Measurements from ENCODE around the gene OR10V1. TPM values are rescaled to one million over a fixed set of nuclear protein-coding genes. Genes with fewer than 3 reads are reported as not detected.

The OR10V1 gene
- total and polyA plus RNA-seq, 2 experiments from 2014 or later, result not detected

DNA sequence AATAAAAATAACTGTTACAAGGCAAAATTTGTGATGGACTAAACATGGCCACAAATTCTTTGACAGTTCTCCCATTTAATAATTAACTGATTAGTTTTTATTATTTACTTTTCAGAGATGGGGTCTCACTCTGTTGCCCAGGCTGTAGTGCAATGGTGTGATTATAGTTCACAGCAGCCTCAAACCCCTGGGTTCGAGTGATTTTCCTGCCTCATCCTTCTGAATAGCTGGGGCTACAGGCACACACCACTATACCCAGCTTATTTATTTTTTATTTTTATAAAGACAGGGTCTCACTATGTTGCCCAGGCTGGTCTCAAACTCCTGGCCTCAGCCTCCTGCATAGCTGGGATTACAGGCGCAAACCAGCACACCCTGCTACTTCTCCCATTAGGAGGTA is 40.4 kb downstream of the OR10V1 start:
- Histone ChIP-seq H3K27ac (ENCODE audit: low read depth) (no peak overlapping the region), H3F3A (replicated peaks; ENCODE audit: low read depth) (no peaks in the 10 kb centered on the region), H3K4me3 (no peak overlapping the region), H3K27me3 (ENCODE audit: insufficient read depth) (no peaks in the 10 kb centered on the region), H3K9me2 (ENCODE audit: insufficient read depth) (no peaks in the 10 kb centered on the region), H3K79me2 (replicated peaks; ENCODE audit: insufficient read depth) (peaks cover 1% of the 10 kb centered on the region), H3K4me1 (ENCODE audit: insufficient read depth) (peaks cover 12% of the 10 kb centered on the region; the same call in 1 of the 2 replicates), H4K20me1 (replicated peaks; ENCODE audit: insufficient read depth) (no peaks in the 10 kb centered on the region), H3K36me3 (ENCODE audit: insufficient read depth) (no peaks in the 10 kb centered on the region), H3K4me2 (no peak overlapping the region), H2AFZ (no peak overlapping the region)
- H3K27me3 Mint-ChIP-seq (ENCODE audit: insufficient read depth, low read depth, poor library complexity), result peaks cover 5% of the 10 kb centered on the region
- ATAC-seq (no peak), DNase-seq (ENCODE audit: low spot score) (no peak)
- H3K4me1 Mint-ChIP-seq, result peaks cover 7% of the 10 kb centered on the region; the same call in 2 of the 3 replicates
- no peak overlapping the region for H3K4me3 Mint-ChIP-seq
- TF ChIP-seq NANOG (IDR thresholded peaks at IDR 0.05; ENCODE audit: borderline replicate concordance), result no peak
- TF ChIP-seq EZH2phosphoT487 (IDR thresholded peaks at IDR 0.05; ENCODE audit: unreplicated experiment), result no peak
- TF ChIP-seq ZNF114 (CRISPR knock-in tag; IDR thresholded peaks at IDR 0.05), result no peak
- H3K27ac Mint-ChIP-seq, result no peak overlapping the region
- H3K36me3 Mint-ChIP-seq (ENCODE audit: low read depth), result no peaks in the 10 kb centered on the region; the same call in 2 of the 3 replicates
- H3K9me3 Mint-ChIP-seq, result no peaks in the 10 kb centered on the region

DNA sequence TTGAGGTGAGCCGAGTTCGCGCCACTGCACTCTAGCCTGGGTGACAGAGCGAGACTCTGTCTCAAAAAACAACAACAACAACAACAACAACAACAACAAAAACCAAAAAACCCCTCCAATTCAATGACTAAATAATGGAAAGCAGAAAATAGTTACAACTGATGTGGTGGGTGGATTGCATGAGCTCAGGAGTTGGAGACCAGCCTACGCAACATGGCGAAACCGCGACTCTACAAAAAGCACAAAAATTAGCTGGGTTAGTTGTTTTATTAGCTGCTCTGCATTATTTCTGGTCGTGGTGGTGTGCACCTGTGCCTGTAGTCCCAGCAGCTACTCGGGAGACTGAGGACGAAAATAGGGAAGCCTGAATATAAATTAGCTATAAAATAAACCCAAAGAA is 42.2 kb downstream of the OR10V1 start:
- no peak overlapping the region for H3K4me3 ChIP-seq
- H3K27ac ChIP-seq (ENCODE audit: low read depth), result no peak overlapping the region
- peaks cover 17% of the 10 kb centered on the region for H3K79me2 ChIP-seq (replicated peaks; ENCODE audit: insufficient read depth)
- ATAC-seq, result no peak
- peaks cover 5% of the 10 kb centered on the region for H3K27me3 Mint-ChIP-seq (ENCODE audit: insufficient read depth, low read depth, poor library complexity)
- H2AFZ ChIP-seq, result no peak overlapping the region
- no peaks in the 10 kb centered on the region for H3K9me2 ChIP-seq (ENCODE audit: insufficient read depth)
- H3K9me3 Mint-ChIP-seq, result no peaks in the 10 kb centered on the region
- H3K27ac Mint-ChIP-seq, result no peak overlapping the region
- peaks cover 16% of the 10 kb centered on the region for H3K4me1 Mint-ChIP-seq
- TF ChIP-seq ZNF114 (CRISPR knock-in tag; IDR thresholded peaks at IDR 0.05) (no peak), STAT1 (IDR thresholded peaks at IDR 0.05; ENCODE audit: unreplicated experiment) (no peak), EZH2phosphoT487 (IDR thresholded peaks at IDR 0.05; ENCODE audit: unreplicated experiment) (no peak), POLR2AphosphoS5 (IDR thresholded peaks at IDR 0.05; ENCODE audit: low read depth) (no peak)
- TF ChIP-seq, protein P1, sequence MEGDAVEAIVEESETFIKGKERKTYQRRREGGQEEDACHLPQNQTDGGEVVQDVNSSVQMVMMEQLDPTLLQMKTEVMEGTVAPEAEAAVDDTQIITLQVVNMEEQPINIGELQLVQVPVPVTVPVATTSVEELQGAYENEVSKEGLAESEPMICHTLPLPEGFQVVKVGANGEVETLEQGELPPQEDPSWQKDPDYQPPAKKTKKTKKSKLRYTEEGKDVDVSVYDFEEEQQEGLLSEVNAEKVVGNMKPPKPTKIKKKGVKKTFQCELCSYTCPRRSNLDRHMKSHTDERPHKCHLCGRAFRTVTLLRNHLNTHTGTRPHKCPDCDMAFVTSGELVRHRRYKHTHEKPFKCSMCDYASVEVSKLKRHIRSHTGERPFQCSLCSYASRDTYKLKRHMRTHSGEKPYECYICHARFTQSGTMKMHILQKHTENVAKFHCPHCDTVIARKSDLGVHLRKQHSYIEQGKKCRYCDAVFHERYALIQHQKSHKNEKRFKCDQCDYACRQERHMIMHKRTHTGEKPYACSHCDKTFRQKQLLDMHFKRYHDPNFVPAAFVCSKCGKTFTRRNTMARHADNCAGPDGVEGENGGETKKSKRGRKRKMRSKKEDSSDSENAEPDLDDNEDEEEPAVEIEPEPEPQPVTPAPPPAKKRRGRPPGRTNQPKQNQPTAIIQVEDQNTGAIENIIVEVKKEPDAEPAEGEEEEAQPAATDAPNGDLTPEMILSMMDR (conservative IDR thresholded peaks at IDR 0.05; ENCODE audit: low read depth in 2 of 2), result no peak
- peaks cover 6% of the 10 kb centered on the region; the same call in 1 of the 2 replicates for H3K36me3 ChIP-seq (ENCODE audit: insufficient read depth)
- no peaks in the 10 kb centered on the region for H4K20me1 ChIP-seq (replicated peaks; ENCODE audit: insufficient read depth)
- H3K4me3 Mint-ChIP-seq, result no peak overlapping the region
- H3K4me1 ChIP-seq (ENCODE audit: insufficient read depth), result peaks cover 17% of the 10 kb centered on the region
- H3K36me3 Mint-ChIP-seq (ENCODE audit: low read depth), result peaks cover 9% of the 10 kb centered on the region
- no peaks in the 10 kb centered on the region for H3K27me3 ChIP-seq (ENCODE audit: insufficient read depth)
- no peak overlapping the region for H3K4me2 ChIP-seq
- H3F3A ChIP-seq (replicated peaks; ENCODE audit: low read depth), result no peaks in the 10 kb centered on the region
- DNase-seq (ENCODE audit: low spot score), result no peak

DNA sequence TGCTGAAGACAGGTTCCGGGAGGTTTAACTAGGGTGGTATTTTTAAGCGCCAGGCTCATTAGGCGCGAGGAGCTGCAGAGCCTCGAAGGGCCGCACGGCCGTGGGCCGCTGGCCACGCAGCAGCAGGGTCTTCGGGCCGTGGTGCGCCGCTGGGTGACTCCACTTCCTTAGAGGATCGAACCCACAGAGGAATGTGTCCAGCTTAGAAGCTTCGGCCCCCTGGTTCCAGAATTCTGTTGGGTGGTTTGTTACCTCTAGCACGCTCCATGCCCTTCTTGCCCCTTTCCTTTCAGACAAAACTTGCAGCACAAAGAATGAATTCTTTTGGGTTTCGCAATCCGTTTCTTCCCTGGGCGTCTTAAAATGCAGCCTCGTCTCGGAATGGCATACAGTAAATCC is 44.0 kb downstream of the OR10V1 start:
- Histone ChIP-seq H3K36me3 (ENCODE audit: insufficient read depth) (peaks cover 21% of the 10 kb centered on the region), H3K9me2 (ENCODE audit: insufficient read depth) (no peaks in the 10 kb centered on the region), H3K4me3 (peak overlapping the region; percentile 71), H4K20me1 (replicated peaks; ENCODE audit: insufficient read depth) (no peaks in the 10 kb centered on the region), H2AFZ (peak overlapping the region; percentile 82), H3K4me2 (peak overlapping the region; percentile 81), H3F3A (replicated peaks; ENCODE audit: low read depth) (no peaks in the 10 kb centered on the region), H3K79me2 (replicated peaks; ENCODE audit: insufficient read depth) (peaks cover 21% of the 10 kb centered on the region), H3K27ac (ENCODE audit: low read depth) (peak overlapping the region; percentile 99), H3K27me3 (ENCODE audit: insufficient read depth) (no peaks in the 10 kb centered on the region), H3K4me1 (ENCODE audit: insufficient read depth) (peaks cover 15% of the 10 kb centered on the region)
- peak overlapping the region; percentile 99 for H3K27ac Mint-ChIP-seq
- peaks cover 26% of the 10 kb centered on the region for H3K36me3 Mint-ChIP-seq (ENCODE audit: low read depth)
- H3K27me3 Mint-ChIP-seq (ENCODE audit: insufficient read depth, low read depth, poor library complexity), result peaks cover 5% of the 10 kb centered on the region
- DNase-seq (ENCODE audit: low spot score), result peak; percentile 63
- H3K9me3 Mint-ChIP-seq, result no peaks in the 10 kb centered on the region
- peak; percentile 18 for ATAC-seq
- peak overlapping the region; percentile 92 for H3K4me3 Mint-ChIP-seq
- peaks cover 16% of the 10 kb centered on the region for H3K4me1 Mint-ChIP-seq
- TF ChIP-seq STAT1 (IDR thresholded peaks at IDR 0.05; ENCODE audit: unreplicated experiment), result no peak
- TF ChIP-seq CREB1 (CRISPR knock-in tag; IDR thresholded peaks at IDR 0.05; ENCODE audit: low read depth), result no peak
- no peak for TF ChIP-seq EZH2phosphoT487 (IDR thresholded peaks at IDR 0.05; ENCODE audit: unreplicated experiment)
- TF ChIP-seq JUNB (IDR thresholded peaks at IDR 0.05; ENCODE audit: unreplicated experiment), result no peak
- TF ChIP-seq, protein P2, sequence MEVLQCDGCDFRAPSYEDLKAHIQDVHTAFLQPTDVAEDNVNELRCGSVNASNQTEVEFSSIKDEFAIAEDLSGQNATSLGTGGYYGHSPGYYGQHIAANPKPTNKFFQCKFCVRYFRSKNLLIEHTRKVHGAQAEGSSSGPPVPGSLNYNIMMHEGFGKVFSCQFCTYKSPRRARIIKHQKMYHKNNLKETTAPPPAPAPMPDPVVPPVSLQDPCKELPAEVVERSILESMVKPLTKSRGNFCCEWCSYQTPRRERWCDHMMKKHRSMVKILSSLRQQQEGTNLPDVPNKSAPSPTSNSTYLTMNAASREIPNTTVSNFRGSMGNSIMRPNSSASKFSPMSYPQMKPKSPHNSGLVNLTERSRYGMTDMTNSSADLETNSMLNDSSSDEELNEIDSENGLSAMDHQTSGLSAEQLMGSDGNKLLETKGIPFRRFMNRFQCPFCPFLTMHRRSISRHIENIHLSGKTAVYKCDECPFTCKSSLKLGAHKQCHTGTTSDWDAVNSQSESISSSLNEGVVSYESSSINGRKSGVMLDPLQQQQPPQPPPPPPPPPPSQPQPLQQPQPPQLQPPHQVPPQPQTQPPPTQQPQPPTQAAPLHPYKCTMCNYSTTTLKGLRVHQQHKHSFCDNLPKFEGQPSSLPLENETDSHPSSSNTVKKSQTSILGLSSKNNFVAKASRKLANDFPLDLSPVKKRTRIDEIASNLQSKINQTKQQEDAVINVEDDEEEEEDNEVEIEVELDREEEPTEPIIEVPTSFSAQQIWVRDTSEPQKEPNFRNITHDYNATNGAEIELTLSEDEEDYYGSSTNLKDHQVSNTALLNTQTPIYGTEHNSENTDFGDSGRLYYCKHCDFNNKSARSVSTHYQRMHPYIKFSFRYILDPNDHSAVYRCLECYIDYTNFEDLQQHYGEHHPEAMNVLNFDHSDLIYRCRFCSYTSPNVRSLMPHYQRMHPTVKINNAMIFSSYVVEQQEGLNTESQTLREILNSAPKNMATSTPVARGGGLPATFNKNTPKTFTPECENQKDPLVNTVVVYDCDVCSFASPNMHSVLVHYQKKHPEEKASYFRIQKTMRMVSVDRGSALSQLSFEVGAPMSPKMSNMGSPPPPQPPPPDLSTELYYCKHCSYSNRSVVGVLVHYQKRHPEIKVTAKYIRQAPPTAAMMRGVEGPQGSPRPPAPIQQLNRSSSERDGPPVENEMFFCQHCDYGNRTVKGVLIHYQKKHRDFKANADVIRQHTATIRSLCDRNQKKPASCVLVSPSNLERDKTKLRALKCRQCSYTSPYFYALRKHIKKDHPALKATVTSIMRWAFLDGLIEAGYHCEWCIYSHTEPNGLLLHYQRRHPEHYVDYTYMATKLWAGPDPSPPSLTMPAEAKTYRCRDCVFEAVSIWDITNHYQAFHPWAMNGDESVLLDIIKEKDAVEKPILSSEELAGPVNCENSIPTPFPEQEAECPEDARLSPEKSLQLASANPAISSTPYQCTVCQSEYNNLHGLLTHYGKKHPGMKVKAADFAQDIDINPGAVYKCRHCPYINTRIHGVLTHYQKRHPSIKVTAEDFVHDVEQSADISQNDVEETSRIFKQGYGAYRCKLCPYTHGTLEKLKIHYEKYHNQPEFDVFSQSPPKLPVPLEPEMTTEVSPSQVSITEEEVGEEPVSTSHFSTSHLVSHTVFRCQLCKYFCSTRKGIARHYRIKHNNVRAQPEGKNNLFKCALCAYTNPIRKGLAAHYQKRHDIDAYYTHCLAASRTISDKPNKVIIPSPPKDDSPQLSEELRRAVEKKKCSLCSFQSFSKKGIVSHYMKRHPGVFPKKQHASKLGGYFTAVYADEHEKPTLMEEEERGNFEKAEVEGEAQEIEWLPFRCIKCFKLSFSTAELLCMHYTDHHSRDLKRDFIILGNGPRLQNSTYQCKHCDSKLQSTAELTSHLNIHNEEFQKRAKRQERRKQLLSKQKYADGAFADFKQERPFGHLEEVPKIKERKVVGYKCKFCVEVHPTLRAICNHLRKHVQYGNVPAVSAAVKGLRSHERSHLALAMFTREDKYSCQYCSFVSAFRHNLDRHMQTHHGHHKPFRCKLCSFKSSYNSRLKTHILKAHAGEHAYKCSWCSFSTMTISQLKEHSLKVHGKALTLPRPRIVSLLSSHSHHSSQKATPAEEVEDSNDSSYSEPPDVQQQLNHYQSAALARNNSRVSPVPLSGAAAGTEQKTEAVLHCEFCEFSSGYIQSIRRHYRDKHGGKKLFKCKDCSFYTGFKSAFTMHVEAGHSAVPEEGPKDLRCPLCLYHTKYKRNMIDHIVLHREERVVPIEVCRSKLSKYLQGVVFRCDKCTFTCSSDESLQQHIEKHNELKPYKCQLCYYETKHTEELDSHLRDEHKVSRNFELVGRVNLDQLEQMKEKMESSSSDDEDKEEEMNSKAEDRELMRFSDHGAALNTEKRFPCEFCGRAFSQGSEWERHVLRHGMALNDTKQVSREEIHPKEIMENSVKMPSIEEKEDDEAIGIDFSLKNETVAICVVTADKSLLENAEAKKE (CRISPR knock-in tag; IDR thresholded peaks at IDR 0.05), result no peak
